G401.6 (cell line): Measurements from ENCODE around the gene ATG7.
"Not testable (repeated sequence)": the region's sequence is repeated elsewhere in the genome, so short reads cannot be mapped to it uniquely, and the experiment has no call there.

ENCODE experiments used
- FAIRE-seq: peaks from 2 replicates; lab custom pipeline; 2012; peaks lifted over from hg19 to GRCh38; lab: Jason Lieb, UNC

The ATG7 gene

GRCh38 chr3:11467875-11468274 lies 195.7 kb downstream of the ATG7 start:
- no peak for FAIRE-seq

DNA sequence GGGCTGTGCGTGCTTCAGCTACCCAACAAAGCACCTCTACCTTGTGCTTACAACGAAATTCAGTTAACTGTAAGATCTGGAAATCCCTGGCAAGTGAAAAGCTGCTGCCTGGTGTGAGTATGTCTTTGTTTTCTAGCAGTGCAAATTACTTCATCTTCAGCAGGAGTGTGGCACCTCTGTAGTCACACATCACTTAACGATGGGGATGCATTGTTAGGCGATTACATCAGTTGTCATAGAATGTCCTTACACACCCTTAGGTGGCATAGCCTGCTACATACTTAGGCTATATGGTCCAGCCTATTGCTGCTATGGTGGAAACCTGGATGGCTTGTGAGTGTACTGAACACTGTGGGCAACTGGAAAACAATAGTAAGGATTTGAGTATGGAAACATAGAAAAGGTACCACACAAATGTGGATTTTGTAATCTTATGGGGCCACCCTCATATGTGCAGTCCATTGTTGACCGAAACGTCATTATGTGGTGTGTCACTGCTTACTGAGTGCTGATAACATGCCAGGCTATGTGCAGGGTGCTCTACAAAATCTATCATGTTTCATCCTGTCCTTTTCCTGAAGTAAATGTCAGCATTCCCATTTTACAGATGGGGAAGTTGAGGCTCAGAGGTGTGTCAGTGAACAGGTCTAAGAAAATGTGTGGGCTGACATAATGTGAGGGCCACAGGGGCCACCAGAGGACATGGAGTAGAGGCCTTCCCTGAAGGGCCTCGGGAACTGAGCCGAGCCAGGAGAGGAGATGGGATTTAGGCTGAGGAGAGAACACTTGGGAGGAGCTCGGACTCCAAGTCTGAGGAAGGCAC lies 198.0 kb downstream of the ATG7 start:
- FAIRE-seq: no peak

- FAIRE-seq: no peak
Observed at GRCh38 chr3:11475324-11475723, 203.1 kb downstream of the ATG7 start.

DNA sequence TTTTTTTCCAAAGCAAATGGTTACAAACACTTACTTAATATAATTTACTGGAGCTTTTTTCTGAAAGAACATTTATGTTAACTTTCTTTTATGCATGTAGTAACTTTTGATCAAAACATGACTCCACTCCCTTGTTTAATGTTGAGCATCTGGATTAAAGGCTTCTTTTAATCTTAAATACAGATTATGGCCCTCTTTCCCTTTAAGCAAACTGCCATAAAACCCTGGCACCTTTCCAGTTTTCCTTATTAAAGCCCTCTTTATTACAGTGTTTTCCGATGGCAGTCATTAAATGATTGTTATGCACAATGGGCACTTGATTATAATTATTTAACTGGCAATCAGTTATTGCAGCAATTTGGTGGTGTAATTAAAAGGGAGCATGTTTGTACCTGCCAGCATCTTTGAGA lies 204.5 kb downstream of the ATG7 start:
- FAIRE-seq: no peak

- no peak for FAIRE-seq
Observed at GRCh38 chr3:11477407-11477911, 205.3 kb downstream of the ATG7 start.

- no peak for FAIRE-seq
Observed at GRCh38 chr3:11478167-11478566, 206.0 kb downstream of the ATG7 start.

- no peak for FAIRE-seq
Observed at GRCh38 chr3:11479221-11479620, 207.0 kb downstream of the ATG7 start.

- FAIRE-seq: no peak
Observed at GRCh38 chr3:11480663-11481298, 208.6 kb downstream of the ATG7 start.

DNA sequence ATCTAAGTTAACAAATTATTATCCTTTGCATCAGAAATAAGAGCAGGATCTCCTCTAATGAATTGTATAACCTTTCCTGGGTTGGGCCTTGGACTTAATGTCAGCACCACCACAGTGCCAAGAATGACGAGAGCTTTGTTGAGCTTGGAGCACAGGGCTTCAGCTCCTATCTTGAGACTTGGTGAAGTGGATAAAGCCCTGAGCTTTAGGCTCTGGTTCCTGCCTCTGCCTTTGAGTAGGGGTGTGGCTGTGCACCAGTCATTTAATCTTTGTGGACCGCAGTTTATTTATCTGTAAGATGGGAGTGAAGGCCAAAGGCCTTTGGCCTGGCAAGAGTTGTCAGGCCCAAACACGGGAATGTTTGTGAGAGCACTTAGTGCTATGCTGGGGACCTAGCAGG lies 209.4 kb downstream of the ATG7 start:
- no peak for FAIRE-seq

- FAIRE-seq: no peak
Observed at GRCh38 chr3:11482021-11482420, 209.8 kb downstream of the ATG7 start.

DNA sequence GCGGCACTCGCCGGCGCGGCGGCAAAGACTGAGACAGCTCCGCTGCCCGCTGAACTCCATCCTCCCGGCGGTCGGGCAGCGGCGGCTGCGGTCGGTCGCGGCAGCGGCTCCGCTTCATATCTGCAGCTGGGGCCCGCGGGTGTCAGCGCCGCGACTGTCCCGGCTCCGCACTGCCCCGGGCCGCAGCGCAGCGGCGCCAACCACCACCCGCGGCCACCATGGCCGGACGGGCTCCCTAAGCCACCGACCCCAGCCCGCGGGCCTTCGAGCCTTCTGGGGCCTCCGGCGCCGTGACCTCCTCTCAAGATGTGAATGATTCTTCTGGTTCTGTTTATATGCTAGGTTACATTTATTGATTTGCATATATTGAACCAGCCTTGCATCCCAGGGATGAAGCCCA lies 216.2 kb downstream of the ATG7 start:
- not testable (repeated sequence) for FAIRE-seq

GRCh38 chr3:11494131-11494916 lies 222.1 kb downstream of the ATG7 start:
- FAIRE-seq: no peak

DNA sequence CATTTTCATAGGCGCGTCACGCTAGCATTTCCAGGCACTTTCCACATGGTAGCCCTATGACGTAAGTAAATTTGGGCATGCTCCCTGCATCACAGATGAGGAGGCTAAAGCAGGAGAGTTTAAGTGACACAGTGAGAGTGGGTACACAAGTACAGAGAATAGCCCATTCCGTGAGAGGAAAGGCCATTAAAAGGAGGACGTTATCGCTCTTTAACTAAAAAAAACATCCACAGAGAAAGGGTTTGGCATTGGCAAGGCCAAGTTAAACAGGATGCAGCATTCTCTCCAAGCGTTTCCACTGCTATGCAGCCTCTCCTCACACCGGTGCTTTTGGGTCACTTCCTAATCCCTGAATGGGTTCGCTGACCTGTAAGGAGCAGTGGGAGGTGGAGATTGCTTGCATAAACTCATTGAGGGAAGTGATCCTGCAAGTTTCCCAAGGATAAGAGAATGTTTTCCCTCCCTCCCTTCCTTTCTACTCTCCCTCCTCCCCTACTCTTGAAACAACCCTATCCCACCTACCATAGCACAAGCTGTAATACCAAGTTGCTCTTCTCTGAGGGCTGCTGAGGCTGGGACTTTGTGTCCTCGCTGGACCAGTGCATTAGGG lies 223.9 kb downstream of the ATG7 start:
- FAIRE-seq: no peak

GRCh38 chr3:11498177-11498576 lies 226.0 kb downstream of the ATG7 start:
- no peak for FAIRE-seq

- FAIRE-seq: no peak
Observed at GRCh38 chr3:11498646-11499045, 226.4 kb downstream of the ATG7 start.

- no peak for FAIRE-seq
Observed at GRCh38 chr3:11499144-11499543, 226.9 kb downstream of the ATG7 start.

DNA sequence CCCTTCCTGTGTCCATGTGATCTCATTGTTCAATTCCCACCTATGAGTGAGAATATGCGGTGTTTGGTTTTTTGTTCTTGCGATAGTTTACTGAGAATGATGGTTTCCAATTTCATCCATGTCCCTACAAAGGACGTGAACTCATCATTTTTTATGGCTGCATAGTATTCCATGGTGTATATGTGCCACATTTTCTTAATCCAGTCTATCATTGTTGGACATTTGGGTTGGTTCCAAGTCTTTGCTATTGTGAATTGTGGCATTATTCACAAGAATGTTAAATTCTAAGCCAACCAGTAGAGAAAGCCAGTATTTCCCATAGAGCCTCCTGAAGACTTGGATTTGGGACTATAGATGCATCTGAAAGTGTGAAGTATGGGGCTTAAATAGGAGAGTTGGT lies 230.2 kb downstream of the ATG7 start:
- FAIRE-seq: not testable (repeated sequence)

DNA sequence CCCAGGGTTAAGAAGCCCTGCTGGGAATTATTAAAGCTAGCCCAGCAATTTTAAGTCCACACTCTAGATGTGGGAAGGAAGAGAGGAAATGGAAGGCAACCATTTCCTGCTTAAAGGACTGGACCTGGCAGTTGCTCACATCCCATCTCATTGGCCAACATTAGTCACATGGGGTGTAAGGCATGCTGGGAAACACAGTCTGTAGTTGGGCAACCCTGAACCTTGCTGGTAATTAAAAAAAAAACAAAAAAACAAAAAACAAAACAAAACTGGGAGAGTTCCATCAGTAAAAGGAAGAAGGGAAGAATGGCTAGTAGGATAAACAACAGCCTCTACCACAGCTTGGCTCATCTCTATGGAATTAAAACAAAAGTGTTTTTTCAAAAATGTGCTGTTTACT lies 235.5 kb downstream of the ATG7 start:
- FAIRE-seq: no peak

DNA sequence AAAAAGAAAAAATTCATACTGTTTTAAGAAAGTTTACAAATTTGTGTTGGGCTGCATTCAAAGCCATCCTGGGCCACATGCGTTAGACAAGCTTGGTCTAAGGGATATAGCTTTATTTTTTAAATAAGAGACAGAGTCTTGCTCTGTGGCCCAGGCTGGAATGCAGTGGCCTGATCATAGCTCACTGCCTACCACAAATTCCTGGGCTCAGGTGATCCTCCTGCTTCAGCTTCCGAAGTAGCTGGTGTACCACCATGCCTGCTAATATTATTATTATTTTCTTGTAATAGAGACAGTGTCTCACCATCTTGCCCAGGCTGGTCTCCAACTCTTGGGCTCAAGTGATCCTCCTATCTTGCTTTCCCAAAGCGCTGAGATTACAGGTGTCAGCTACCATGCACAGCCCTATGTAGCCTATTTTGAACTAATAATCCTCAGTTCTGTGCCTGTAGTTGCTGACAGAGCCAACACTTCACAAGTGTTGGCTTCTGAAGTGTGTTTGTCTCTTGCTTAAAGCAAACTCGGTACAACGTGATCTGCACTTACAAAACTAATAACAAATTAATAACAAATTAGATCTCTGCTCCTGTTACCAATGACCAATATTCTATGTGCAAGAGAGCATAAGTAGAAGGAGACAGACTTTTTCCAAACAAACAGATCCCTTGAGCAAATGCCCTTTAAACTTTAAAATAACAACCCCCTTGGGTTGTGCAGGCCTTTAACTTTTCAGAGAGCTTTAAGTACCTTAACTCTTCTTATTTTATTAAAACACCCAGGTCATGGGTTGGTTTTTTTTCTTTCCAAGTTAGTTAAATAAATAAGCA lies 236.4 kb downstream of the ATG7 start:
- no peak for FAIRE-seq

DNA sequence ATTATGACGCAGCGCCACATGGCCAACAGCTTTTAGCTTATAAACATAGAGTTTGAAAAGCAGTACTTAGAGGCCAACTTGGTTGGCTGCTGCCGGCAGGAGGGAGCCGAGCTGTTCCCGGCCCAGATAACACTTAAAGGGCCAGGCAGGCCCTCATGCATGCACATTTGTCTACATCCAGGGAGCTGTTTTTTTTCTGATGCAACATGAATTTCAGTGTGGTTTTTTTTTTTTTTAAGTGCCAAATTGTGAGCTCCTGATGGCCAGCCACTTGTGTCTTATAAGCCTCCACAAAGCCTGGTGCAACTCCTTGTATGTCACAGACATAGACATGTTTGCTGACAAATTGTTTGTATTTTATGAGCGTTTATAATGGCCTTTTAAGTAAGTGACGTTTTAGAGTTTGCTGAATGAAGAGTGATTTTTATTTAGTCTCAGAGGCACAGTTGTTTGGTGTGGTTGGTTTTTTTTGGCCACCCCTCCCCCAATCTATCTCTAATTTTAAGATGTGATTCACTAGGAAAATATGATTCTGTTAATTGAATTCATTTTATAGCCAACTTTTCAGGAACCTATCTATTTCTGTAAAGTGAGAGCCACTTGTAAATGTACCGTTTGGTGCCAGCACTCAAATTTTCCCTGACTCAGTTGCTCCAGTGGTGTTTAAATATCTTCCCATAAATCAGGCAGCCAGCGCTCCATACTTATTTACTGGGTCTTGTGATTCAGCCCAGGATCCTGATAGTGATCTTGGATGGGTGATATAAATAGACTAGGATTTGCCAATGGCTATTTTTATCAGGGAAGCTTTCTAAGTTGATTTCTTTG lies 237.2 kb downstream of the ATG7 start:
- peak; percentile 95 for FAIRE-seq

DNA sequence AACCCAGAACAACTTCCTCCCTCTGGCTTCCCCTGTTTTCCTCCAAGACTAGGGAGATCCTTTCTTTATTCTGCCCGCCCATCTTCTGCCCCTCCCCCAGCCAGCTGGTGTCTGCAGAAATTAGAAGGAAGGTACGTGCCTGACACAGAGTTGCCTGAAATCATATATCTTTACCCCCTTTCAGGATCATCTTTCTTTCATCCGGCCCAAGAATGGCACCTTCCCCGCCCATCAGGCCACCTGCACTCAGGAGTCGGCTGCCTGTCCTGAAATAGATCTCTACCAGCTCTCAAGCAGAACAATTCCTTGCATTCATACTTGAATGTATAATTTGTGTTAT lies 237.8 kb downstream of the ATG7 start:
- no peak for FAIRE-seq
